GM12878 (cell line): ENCODE measurements around the gene TCF7. TPM values are rescaled to one million over a fixed set of nuclear protein-coding genes. Genes with fewer than 3 reads are reported as not detected.

ENCODE experiments used
- CHD2 ChIP-seq: IDR thresholded peaks from 2 replicates; pipeline ENCODE4 v1.6.1; 2011; ENCODE audit warnings: low read depth, low read length, improper control_type of control experiment, borderline replicate concordance
- DPF2 ChIP-seq: fragments of 450-650 bp; IDR thresholded peaks from 2 replicates; pipeline ENCODE4 v1.6.1; 2017; ENCODE audit warnings: mild to moderate bottlenecking
- EZH2 ChIP-seq: IDR thresholded peaks from 2 replicates; pipeline ENCODE4 v1.6.1; 2012; ENCODE audit warnings: low read depth, mild to moderate bottlenecking, control low read depth, inconsistent platforms, low read length, borderline replicate concordance; ENCODE audit not compliant: control insufficient read depth
- HCFC1 ChIP-seq: fragments of 150-350 bp; IDR thresholded peaks from 2 replicates; pipeline ENCODE4 v1.6.1; 2014; ENCODE audit warnings: low read length
- HDAC2 ChIP-seq: fragments of 200-600 bp; sonication (generic); IDR thresholded peaks from 2 replicates; pipeline ENCODE4 v1.6.1; 2017
- MXI1 ChIP-seq: fragments of 150-350 bp; IDR thresholded peaks from 2 replicates; pipeline ENCODE4 v1.6.1; 2011; ENCODE audit warnings: low read depth, mild to moderate bottlenecking, inconsistent platforms, low read length, improper control_type of control experiment
- PRDM15 ChIP-seq: fragments of 450-650 bp; formaldehyde crosslinking; IDR thresholded peaks from 2 replicates; pipeline ENCODE4 v1.4.0; 2020; ENCODE audit warnings: mild to moderate bottlenecking, moderate library complexity
- RELA ChIP-seq: fragments of 450-650 bp; IDR thresholded peaks from 2 replicates; pipeline ENCODE4 v1.8.0; 2014; ENCODE audit warnings: borderline replicate concordance; ENCODE audit not compliant: partially characterized antibody
- RELB ChIP-seq: fragments of 450-650 bp; IDR thresholded peaks from 2 replicates; pipeline ENCODE4 v1.6.1; 2017; ENCODE audit warnings: low read depth, mild to moderate bottlenecking, moderate library complexity
- SMC3 ChIP-seq: IDR thresholded peaks from 2 replicates; pipeline ENCODE4 v1.6.1; 2011; ENCODE audit warnings: low read length, improper control_type of control experiment, borderline replicate concordance
- SREBF1 ChIP-seq: IDR thresholded peaks from 2 replicates; pipeline ENCODE4 v1.6.1; 2012; ENCODE audit warnings: mild to moderate bottlenecking, low read length
- SREBF2 ChIP-seq: IDR thresholded peaks from 2 replicates; pipeline ENCODE4 v1.6.1; 2012; ENCODE audit warnings: mild to moderate bottlenecking, low read length
- STAT3 ChIP-seq: IDR thresholded peaks from 2 replicates; pipeline ENCODE4 v1.6.1; 2011; ENCODE audit warnings: low read depth, low read length, improper control_type of control experiment
- TARDBP ChIP-seq: IDR thresholded peaks from 2 replicates; pipeline ENCODE4 v1.6.1; 2016; ENCODE audit warnings: borderline replicate concordance
- YY1 ChIP-seq: IDR thresholded peaks from 2 replicates; pipeline ENCODE4 v1.6.1; 2011; ENCODE audit warnings: low read depth, mild to moderate bottlenecking, low read length
- ZNF622 ChIP-seq: fragments of 450-650 bp; IDR thresholded peaks from 2 replicates; pipeline ENCODE4 v1.6.1; 2017; ENCODE audit warnings: mild to moderate bottlenecking, inconsistent platforms
- polyA plus RNA-seq, 11 experiments: library from polyadenylated mRNA; depleted of rRNA in 4 of 11; unstranded in 6 of 11; stranded (reverse) in 5 of 11; fragments of >200 nt; fragmentation: Nextera tagmentation in 4 of 11; fragmentation: Illumina TruSeq in 1 of 11; extraction: Ambion mirVana in 4 of 11; extraction: Trizol in 1 of 11; gene quantifications; 1 replicate in 1 of 11; 2 replicates in 10 of 11; pipeline versions ENCODE4 v1.2.1 to v1.2.3, GENCODE V29; 2011 to 2016; ENCODE audit warnings: inconsistent platforms in 2 of 11, missing spikeins in 2 of 11, low read depth in 1 of 11
- total RNA-seq, 4 experiments: library from RNA; depleted of rRNA in 3 of 4; stranded (reverse); fragments of >200 nt in 3 of 4; fragmentation: Illumina TruSeq in 1 of 4; extraction: Trizol in 1 of 4; gene quantifications; 2 replicates each; pipeline versions ENCODE4 v1.2.1 to v1.2.3, GENCODE V29; 2013 to 2021
- TF ChIP-seq, protein P1 (sequence below): IDR thresholded peaks from 2 replicates; pipeline ENCODE4 v1.6.1; 2011; ENCODE audit warnings: low read depth, mild to moderate bottlenecking, low read length, moderate library complexity, borderline replicate concordance; ENCODE audit errors: extremely low read depth
- TF ChIP-seq, protein P2 (sequence below): fragments of 450-650 bp; IDR thresholded peaks from 2 replicates; pipeline ENCODE4 v1.6.1; 2017; ENCODE audit warnings: mild to moderate bottlenecking
- TF ChIP-seq, protein P3 (sequence below): fragments of 450-650 bp; IDR thresholded peaks from 2 replicates; pipeline ENCODE4 v1.6.1; 2018; ENCODE audit warnings: borderline replicate concordance, mild to moderate bottlenecking; ENCODE audit not compliant: partially characterized antibody

TCF7 gene
- total and polyA plus RNA-seq, 10 of the 15 experiments (the other 5 are each of a cell fraction or from before 2014, with no cell fraction given), result 10.0 to 60.2 (median 23.6) TPM

DNA sequence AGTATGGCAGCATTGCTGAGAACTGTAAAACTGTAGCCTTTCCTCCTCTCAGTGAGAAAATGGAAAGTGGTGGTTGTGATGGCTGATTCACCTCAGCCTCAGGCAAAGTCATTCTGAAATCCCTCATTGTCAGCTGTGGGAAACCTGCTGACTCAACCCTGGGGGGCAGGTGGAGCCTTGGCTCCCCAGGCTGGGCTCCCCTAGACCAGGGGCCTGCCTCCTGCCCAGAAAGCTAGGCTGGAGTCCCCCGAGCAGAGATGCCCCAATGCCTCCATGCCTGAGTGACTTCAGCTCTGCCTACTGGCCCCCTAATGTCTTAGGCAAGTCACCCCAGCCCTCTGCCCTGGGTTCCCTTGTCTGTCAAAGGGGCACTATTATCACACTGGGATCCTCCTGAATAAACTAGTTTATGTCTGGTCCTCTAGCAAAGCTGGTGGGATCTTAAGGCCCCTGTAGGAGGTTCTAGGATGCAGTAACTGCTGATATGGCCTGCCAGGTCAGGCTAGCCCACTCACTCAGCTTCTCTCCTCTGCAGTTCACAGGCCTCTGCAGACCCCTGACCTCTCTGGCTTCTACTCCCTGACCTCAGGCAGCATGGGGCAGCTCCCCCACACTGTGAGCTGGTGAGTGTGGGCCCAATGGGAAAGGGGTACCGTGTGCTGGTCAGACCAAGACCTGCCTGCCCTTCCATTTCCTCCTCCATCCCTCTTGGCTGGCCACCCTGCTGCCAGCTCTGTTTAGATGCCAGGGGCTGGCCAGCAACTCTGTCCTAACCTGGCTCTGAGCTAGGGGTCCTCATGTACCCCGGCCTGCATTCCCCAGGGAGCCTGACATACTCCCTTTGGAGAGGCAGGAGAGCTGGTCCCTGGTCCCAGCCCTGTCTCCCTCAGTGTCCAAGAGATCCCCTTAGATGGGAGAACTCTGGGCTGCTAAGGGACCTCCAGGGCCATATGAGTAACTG lies 24.2 kb downstream of the TCF7 start (continued):
- TF ChIP-seq, protein P1, sequence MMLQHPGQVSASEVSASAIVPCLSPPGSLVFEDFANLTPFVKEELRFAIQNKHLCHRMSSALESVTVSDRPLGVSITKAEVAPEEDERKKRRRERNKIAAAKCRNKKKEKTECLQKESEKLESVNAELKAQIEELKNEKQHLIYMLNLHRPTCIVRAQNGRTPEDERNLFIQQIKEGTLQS, result no peak
- TF ChIP-seq ZNF622 (no peak), EZH2 (no peak), HDAC2 (no peak), SMC3 (no peak; the same call in 1 of the 2 replicates), MXI1 (no peak), DPF2 (peak; percentile 96), RELB (peak; percentile 89), STAT3 (0 out of 2 replicates have a peak, but pooled peaks have one; percentile 40), YY1 (peak; percentile 83), PRDM15 (no peak; the same call in 1 of the 2 replicates), TARDBP (no peak), SREBF1 (no peak), CHD2 (peak; percentile 73; the same call in 1 of the 2 replicates), HCFC1 (no peak), SREBF2 (no peak), RELA (peak; percentile 94)
- TF ChIP-seq, protein P2, sequence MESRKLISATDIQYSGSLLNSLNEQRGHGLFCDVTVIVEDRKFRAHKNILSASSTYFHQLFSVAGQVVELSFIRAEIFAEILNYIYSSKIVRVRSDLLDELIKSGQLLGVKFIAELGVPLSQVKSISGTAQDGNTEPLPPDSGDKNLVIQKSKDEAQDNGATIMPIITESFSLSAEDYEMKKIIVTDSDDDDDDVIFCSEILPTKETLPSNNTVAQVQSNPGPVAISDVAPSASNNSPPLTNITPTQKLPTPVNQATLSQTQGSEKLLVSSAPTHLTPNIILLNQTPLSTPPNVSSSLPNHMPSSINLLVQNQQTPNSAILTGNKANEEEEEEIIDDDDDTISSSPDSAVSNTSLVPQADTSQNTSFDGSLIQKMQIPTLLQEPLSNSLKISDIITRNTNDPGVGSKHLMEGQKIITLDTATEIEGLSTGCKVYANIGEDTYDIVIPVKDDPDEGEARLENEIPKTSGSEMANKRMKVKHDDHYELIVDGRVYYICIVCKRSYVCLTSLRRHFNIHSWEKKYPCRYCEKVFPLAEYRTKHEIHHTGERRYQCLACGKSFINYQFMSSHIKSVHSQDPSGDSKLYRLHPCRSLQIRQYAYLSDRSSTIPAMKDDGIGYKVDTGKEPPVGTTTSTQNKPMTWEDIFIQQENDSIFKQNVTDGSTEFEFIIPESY, result no peak
- TF ChIP-seq, protein P3, sequence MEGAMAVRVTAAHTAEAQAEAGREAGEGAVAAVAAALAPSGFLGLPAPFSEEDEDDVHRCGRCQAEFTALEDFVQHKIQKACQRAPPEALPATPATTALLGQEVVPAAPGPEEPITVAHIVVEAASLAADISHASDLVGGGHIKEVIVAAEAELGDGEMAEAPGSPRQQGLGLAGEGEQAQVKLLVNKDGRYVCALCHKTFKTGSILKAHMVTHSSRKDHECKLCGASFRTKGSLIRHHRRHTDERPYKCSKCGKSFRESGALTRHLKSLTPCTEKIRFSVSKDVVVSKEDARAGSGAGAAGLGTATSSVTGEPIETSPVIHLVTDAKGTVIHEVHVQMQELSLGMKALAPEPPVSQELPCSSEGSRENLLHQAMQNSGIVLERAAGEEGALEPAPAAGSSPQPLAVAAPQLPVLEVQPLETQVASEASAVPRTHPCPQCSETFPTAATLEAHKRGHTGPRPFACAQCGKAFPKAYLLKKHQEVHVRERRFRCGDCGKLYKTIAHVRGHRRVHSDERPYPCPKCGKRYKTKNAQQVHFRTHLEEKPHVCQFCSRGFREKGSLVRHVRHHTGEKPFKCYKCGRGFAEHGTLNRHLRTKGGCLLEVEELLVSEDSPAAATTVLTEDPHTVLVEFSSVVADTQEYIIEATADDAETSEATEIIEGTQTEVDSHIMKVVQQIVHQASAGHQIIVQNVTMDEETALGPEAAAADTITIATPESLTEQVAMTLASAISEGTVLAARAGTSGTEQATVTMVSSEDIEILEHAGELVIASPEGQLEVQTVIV, result no peak
